Stimulated activated naive CD8-positive, alpha-beta T cell treated with anti-CD3 and anti-CD28 coated beads, Interleukin-15, Interleukin-2, amounts not matched to agents 100 ng/mL and 50 ng/mL, for 24 hours (primary cell): ENCODE measurements around the gene TBC1D26.
"Not testable (repeated sequence)": the region's sequence is repeated elsewhere in the genome, so short reads cannot be mapped to it uniquely, and the experiment has no call there.

ENCODE experiments used
- H3K27ac Mint-ChIP-seq: one replicate; pipeline ENCODE4 v1.8.0; 2021; ENCODE audit warnings: mild to moderate bottlenecking, mixed read lengths
- H3K27me3 Mint-ChIP-seq: one replicate; pipeline ENCODE4 v1.8.0; 2021; ENCODE audit warnings: mixed read lengths
- H3K36me3 Mint-ChIP-seq: one replicate; pipeline ENCODE4 v1.8.0; 2021; ENCODE audit warnings: low read depth, mixed read lengths
- H3K4me1 Mint-ChIP-seq: one replicate; pipeline ENCODE4 v1.8.0; 2021; ENCODE audit warnings: low read depth, mixed read lengths
- H3K4me3 Mint-ChIP-seq: one replicate; pipeline ENCODE4 v1.8.0; 2021; ENCODE audit warnings: mild to moderate bottlenecking, mixed read lengths
- H3K9me3 Mint-ChIP-seq: one replicate; pipeline ENCODE4 v1.8.0; 2021; ENCODE audit warnings: mixed read lengths

The TBC1D26 gene

GRCh38 chr17:15731900-15732299 is at the start of gene TBC1D26:
TSS of gene TBC1D26 (plus strand) at chr17:15732283. CDS start at chr17:15735349, 3,066 bp downstream.
- not testable (repeated sequence) for H3K27me3 Mint-ChIP-seq, H3K36me3 Mint-ChIP-seq, H3K4me1 Mint-ChIP-seq, H3K27ac Mint-ChIP-seq, H3K4me3 Mint-ChIP-seq, H3K9me3 Mint-ChIP-seq

- H3K4me3 Mint-ChIP-seq = peak overlapping the region; percentile 95
- H3K4me1 Mint-ChIP-seq = peaks cover 23% of the 10 kb centered on the region
- not testable (repeated sequence) for H3K27me3 Mint-ChIP-seq, H3K27ac Mint-ChIP-seq, H3K9me3 Mint-ChIP-seq
- peaks cover 17% of the 10 kb centered on the region for H3K36me3 Mint-ChIP-seq
Observed at GRCh38 chr17:15683135-15683534, 48.9 kb upstream of the TBC1D26 start.

GRCh38 chr17:15683824-15684478 is 48.1 kb upstream of the TBC1D26 start, which contains the start of gene TRIM16:
TSS of gene TRIM16 (minus strand) at chr17:15684311. CDS start at chr17:15651609, 32,702 bp downstream.
- not testable (repeated sequence) for H3K9me3 Mint-ChIP-seq, H3K27me3 Mint-ChIP-seq
- H3K4me3 Mint-ChIP-seq = peak within 1 kb of the TSS; percentile 95
- H3K4me1 Mint-ChIP-seq = peaks cover 23% of the 10 kb centered on the region
- H3K36me3 Mint-ChIP-seq = peaks cover 13% of the 10 kb centered on the region
- peak within 1 kb of the TSS; percentile 92 for H3K27ac Mint-ChIP-seq

- not testable (repeated sequence) for H3K9me3 Mint-ChIP-seq, H3K27me3 Mint-ChIP-seq, H3K4me3 Mint-ChIP-seq, H3K27ac Mint-ChIP-seq, H3K36me3 Mint-ChIP-seq
- H3K4me1 Mint-ChIP-seq = peaks cover 19% of the 10 kb centered on the region
Observed at GRCh38 chr17:15687494-15687893, 44.6 kb upstream of the TBC1D26 start.

- H3K4me3 Mint-ChIP-seq = peak overlapping the region; percentile 88
- peaks cover 29% of the 10 kb centered on the region for H3K36me3 Mint-ChIP-seq
- peak overlapping the region; percentile 85 for H3K27ac Mint-ChIP-seq
- H3K9me3 Mint-ChIP-seq, H3K27me3 Mint-ChIP-seq: not testable (repeated sequence)
- H3K4me1 Mint-ChIP-seq = peaks cover 11% of the 10 kb centered on the region
Observed at GRCh38 chr17:15698967-15699366, 33.1 kb upstream of the TBC1D26 start.

- H3K36me3 Mint-ChIP-seq = peaks cover 29% of the 10 kb centered on the region
- H3K4me3 Mint-ChIP-seq = peak within 1 kb of the TSS; percentile 88
- peak within 1 kb of the TSS; percentile 85 for H3K27ac Mint-ChIP-seq
- not testable (repeated sequence) for H3K9me3 Mint-ChIP-seq, H3K27me3 Mint-ChIP-seq
- peaks cover 11% of the 10 kb centered on the region for H3K4me1 Mint-ChIP-seq
Observed at GRCh38 chr17:15699413-15699924, 32.6 kb upstream of the TBC1D26 start, which contains the start of gene ZNF286A. TSS of gene ZNF286A (plus strand) at chr17:15699752. CDS start at chr17:15700330, 578 bp downstream.

GRCh38 chr17:15699937-15700336 is 32.1 kb upstream of the TBC1D26 start:
- Mint-ChIP-seq H3K27ac (peak overlapping the region; percentile 85), H3K36me3 (peaks cover 34% of the 10 kb centered on the region), H3K4me3 (peak overlapping the region; percentile 88), H3K4me1 (peaks cover 11% of the 10 kb centered on the region)
- H3K27me3 Mint-ChIP-seq, H3K9me3 Mint-ChIP-seq: not testable (repeated sequence)

GRCh38 chr17:15704239-15704638 is 27.8 kb upstream of the TBC1D26 start:
- Mint-ChIP-seq H3K36me3 (peaks cover 75% of the 10 kb centered on the region), H3K9me3 (peaks cover 12% of the 10 kb centered on the region)
- not testable (repeated sequence) for H3K27ac Mint-ChIP-seq, H3K4me3 Mint-ChIP-seq, H3K4me1 Mint-ChIP-seq, H3K27me3 Mint-ChIP-seq

GRCh38 chr17:15704813-15705212 is 27.3 kb upstream of the TBC1D26 start:
- H3K9me3 Mint-ChIP-seq = peaks cover 18% of the 10 kb centered on the region
- not testable (repeated sequence) for H3K4me1 Mint-ChIP-seq
- peaks cover 81% of the 10 kb centered on the region for H3K36me3 Mint-ChIP-seq

GRCh38 chr17:15708879-15709278 is 23.2 kb upstream of the TBC1D26 start:
- peaks cover 73% of the 10 kb centered on the region for H3K36me3 Mint-ChIP-seq
- peaks cover 24% of the 10 kb centered on the region for H3K9me3 Mint-ChIP-seq
- H3K4me1 Mint-ChIP-seq, H3K27me3 Mint-ChIP-seq, H3K4me3 Mint-ChIP-seq, H3K27ac Mint-ChIP-seq: not testable (repeated sequence)

More at GRCh38 chr17:15704813-15705212, 27.3 kb upstream of the TBC1D26 start:
- not testable (repeated sequence) for H3K27ac Mint-ChIP-seq, H3K27me3 Mint-ChIP-seq, H3K4me3 Mint-ChIP-seq

GRCh38 chr17:15716601-15717563 is 15.2 kb upstream of the TBC1D26 start:
- not testable (repeated sequence) for H3K27ac Mint-ChIP-seq, H3K4me3 Mint-ChIP-seq, H3K27me3 Mint-ChIP-seq, H3K4me1 Mint-ChIP-seq
- Mint-ChIP-seq H3K9me3 (peaks cover 29% of the 10 kb centered on the region), H3K36me3 (peaks cover 53% of the 10 kb centered on the region)

- not testable (repeated sequence) for H3K4me1 Mint-ChIP-seq, H3K27me3 Mint-ChIP-seq, H3K4me3 Mint-ChIP-seq, H3K27ac Mint-ChIP-seq, H3K36me3 Mint-ChIP-seq, H3K9me3 Mint-ChIP-seq
Observed at GRCh38 chr17:15730535-15730934, 1.5 kb upstream of the TBC1D26 start.

GRCh38 chr17:15733174-15733789 is 1.2 kb downstream of the TBC1D26 start:
- not testable (repeated sequence) for H3K36me3 Mint-ChIP-seq, H3K27me3 Mint-ChIP-seq, H3K4me1 Mint-ChIP-seq, H3K27ac Mint-ChIP-seq, H3K9me3 Mint-ChIP-seq, H3K4me3 Mint-ChIP-seq

GRCh38 chr17:15736578-15736977 is 4.5 kb downstream of the TBC1D26 start:
- H3K27me3 Mint-ChIP-seq, H3K4me3 Mint-ChIP-seq, H3K36me3 Mint-ChIP-seq, H3K9me3 Mint-ChIP-seq, H3K27ac Mint-ChIP-seq, H3K4me1 Mint-ChIP-seq: not testable (repeated sequence)

GRCh38 chr17:15738066-15738465 is 6.0 kb downstream of the TBC1D26 start:
- peaks cover 3% of the 10 kb centered on the region for H3K27me3 Mint-ChIP-seq
- no peaks in the 10 kb centered on the region for H3K9me3 Mint-ChIP-seq
- H3K27ac Mint-ChIP-seq = no peak overlapping the region
- H3K36me3 Mint-ChIP-seq = no peaks in the 10 kb centered on the region
- no peaks in the 10 kb centered on the region for H3K4me1 Mint-ChIP-seq
- no peak overlapping the region for H3K4me3 Mint-ChIP-seq
